OCI-LY7 (cell line): ENCODE data around the gene YBX2. TPM values are rescaled to one million over a fixed set of nuclear protein-coding genes. Genes with fewer than 3 reads are reported as not detected.

Experiments
- BruUV-seq: library from RNA; stranded (reverse); fragments of 400-500 nt; replicated peaks from 2 replicates; lab custom pipeline; 2021; lab: Mats Ljungman, UMichigan
- CTCF ChIA-PET: fragments of 300-600 bp; sonication (Branson Sonifier 250); formaldehyde crosslinking; loops from one replicate; lab custom pipeline; 2022; ENCODE audit warnings: antibody characterized with exemption; ENCODE audit not compliant: unreplicated experiment; lab: Charles Lee
- POLR2A ChIA-PET: fragments of 300-600 bp; sonication (Branson Sonifier 250); formaldehyde crosslinking; loops from one replicate; lab custom pipeline; 2022; ENCODE audit warnings: antibody characterized with exemption; lab: Charles Lee
- DNase-seq: peaks from one replicate; pipeline ENCODE4 v3.0.0-alpha.2; 2015; ENCODE audit warnings: low spot score
- H2AFZ ChIP-seq: fragments of 200-600 bp; sonication (generic), shearing (Covaris generic); 2 replicates; pipeline ENCODE4 v1.6.1; 2014; ENCODE audit warnings: mild to moderate bottlenecking, antibody characterized with exemption, low read length, moderate library complexity
- H3K27ac ChIP-seq: fragments of 200-600 bp; sonication (generic); 2 replicates; pipeline ENCODE4 v1.5.1; 2014; ENCODE audit warnings: mixed run types, low read depth, mild to moderate bottlenecking, moderate library complexity, low read length, inconsistent platforms; ENCODE audit not compliant: poor library complexity, severe bottlenecking
- H3K36me3 ChIP-seq: fragments of 200-600 bp; sonication (generic); 2 replicates; pipeline ENCODE4 v1.6.1; 2014; ENCODE audit warnings: mild to moderate bottlenecking, antibody characterized with exemption, low read length, moderate library complexity, mixed read lengths; ENCODE audit not compliant: insufficient read depth
- H3K4me1 ChIP-seq: fragments of 200-600 bp; sonication (generic); 2 replicates; pipeline ENCODE4 v1.5.1; 2014; ENCODE audit warnings: mild to moderate bottlenecking, low read length; ENCODE audit not compliant: insufficient read depth, poor library complexity, severe bottlenecking
- H3K4me2 ChIP-seq: fragments of 200-600 bp; sonication (generic); 2 replicates; pipeline ENCODE4 v1.6.1; 2014; ENCODE audit warnings: mild to moderate bottlenecking, low read length
- H3K4me3 ChIP-seq: fragments of 200-600 bp; sonication (generic); 2 replicates; pipeline ENCODE4 v1.5.1; 2014; ENCODE audit warnings: mild to moderate bottlenecking, low read depth, low read length; ENCODE audit not compliant: poor library complexity, severe bottlenecking
- H3K79me2 ChIP-seq: fragments of 200-600 bp; sonication (generic); 2 replicates; pipeline ENCODE4 v1.6.1; 2016; ENCODE audit warnings: low read depth, mild to moderate bottlenecking, low read length, moderate library complexity, mixed read lengths; ENCODE audit not compliant: insufficient read depth
- H3K9me2 ChIP-seq: fragments of 200-600 bp; sonication (generic); 2 replicates; pipeline ENCODE4 v1.6.1; 2016; ENCODE audit warnings: mild to moderate bottlenecking, low read length, mixed read lengths; ENCODE audit not compliant: insufficient read depth
- H3K9me3 ChIP-seq: fragments of 200-600 bp; sonication (generic); 2 replicates; pipeline ENCODE4 v1.6.1; 2014; ENCODE audit warnings: mild to moderate bottlenecking, mixed run types, low read length, mixed read lengths
- H4K20me1 ChIP-seq: fragments of 200-600 bp; sonication (generic); 2 replicates; pipeline ENCODE4 v1.6.1; 2014; ENCODE audit warnings: mild to moderate bottlenecking, antibody characterized with exemption, low read length, moderate library complexity, mixed read lengths; ENCODE audit not compliant: insufficient read depth
- EZH2phosphoT487 ChIP-seq: fragments of 200-600 bp; sonication (generic); IDR thresholded peaks from 2 replicates; pipeline ENCODE4 v1.6.1; 2018; ENCODE audit warnings: low read depth, borderline replicate concordance, mild to moderate bottlenecking, mixed run types, antibody characterized with exemption, low read length, moderate library complexity, mixed read lengths
- intact Hi-C: fragments of 100-400 bp; cut with micrococcal nuclease; formaldehyde crosslinking; loops from one replicate; pipeline ENCODE4 v1.10.0; 2022; ENCODE audit not compliant: unreplicated experiment
- total RNA-seq, 2 experiments: library from RNA; depleted of rRNA in 1 of 2; stranded (reverse); fragments of >200 nt in 1 of 2; shearing (Covaris generic) in 1 of 2; gene quantifications; 2 replicates each; pipeline ENCODE4 v1.2.3, GENCODE V29; 2014 to 2022
- TF ChIP-seq, protein P1 (sequence below): fragments of 200-600 bp; sonication (generic); conservative IDR thresholded peaks from 2 replicates; pipeline ENCODE4 v1.5.1; 2014; ENCODE audit warnings: mild to moderate bottlenecking, antibody characterized with exemption, low read length, moderate library complexity, mixed read lengths

Gene YBX2
- total RNA-seq, 2 experiments from 2014 or later, result 6.7 to 9.8 TPM

DNA sequence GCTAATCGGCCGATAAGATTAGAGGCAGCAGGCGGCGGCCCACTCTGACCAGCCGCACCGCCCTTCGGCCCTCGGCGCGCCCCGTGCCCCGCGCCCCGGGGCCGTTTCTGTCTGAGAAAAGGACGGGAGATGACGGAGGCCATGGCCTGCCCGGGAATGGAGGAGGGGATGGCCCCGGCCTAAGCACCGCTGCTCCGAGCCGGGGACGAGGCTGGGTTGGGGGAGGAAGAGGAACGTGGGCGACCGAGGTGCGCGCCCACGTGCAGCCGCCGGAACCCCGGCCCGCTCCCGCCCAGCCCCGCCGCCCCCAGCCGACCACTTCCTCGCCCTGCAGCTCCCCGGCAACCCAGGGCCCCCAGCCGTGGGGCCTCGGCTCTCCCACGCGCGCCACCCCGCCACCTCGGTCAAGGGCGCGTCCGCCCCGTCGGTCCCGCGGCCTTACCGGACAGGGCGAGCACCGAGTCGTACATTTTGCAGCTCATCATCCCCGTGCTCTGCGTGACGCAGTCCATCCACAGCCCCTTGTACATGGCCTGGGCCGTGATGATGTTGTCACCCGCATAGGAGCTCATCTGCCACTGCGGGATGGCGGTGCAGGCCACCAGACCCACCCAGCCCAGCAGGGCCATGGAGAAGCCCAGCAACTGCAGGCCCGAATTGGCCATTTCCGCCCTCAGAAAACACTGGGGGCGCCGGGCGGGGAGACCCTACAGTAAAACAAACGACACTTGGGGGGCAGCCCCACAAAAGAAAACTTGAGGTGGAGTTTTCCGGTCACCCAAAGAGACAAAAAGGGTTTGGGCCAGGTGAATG, 32.9 kb downstream of the YBX2 start:
- BruUV-seq, result no TSS peak
- H3K27ac ChIP-seq, result no peak overlapping the region

DNA sequence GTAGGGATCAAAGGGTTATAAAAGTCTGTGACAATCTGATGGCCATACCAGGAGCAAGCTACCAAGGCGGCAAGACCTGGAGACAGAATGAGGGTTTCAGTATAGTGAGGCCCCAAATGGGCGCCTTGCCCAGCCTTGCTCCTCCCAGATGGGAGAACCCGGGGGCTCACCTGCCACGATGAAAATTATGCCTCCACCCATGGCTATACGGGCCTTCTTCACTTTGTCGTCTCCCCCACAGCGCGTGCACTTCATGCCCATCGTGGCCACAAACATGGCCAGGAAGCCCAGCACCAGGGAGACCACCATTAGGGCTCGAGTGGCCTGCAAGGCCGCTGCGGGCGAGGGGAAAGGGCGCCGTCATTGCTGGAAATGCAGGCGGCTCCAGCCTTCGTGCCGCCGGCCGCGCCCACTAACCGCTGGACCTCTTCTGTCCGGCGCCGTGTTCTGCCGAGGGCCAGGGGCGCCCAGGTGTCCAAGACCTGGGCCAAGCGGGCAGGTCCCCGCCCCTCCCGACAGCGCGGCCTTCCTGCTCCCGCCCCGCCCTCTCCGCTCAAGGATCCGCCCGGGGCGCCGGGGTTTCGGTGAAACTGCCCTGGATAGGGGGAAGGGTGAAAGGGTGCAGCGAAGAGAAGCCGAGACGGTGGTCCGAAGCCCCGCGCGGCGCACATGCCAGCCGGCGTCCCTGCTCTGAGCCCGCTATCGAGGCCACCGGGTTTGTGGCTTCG, 33.6 kb downstream of the YBX2 start:
- Histone ChIP-seq H3K4me2 (no peak overlapping the region; the same call in 1 of the 2 replicates), H3K9me3 (no peaks in the 10 kb centered on the region), H3K4me3 (no peak overlapping the region), H3K4me1 (peaks cover 17% of the 10 kb centered on the region), H2AFZ (no peak overlapping the region), H3K79me2 (no peaks in the 10 kb centered on the region), H3K36me3 (peaks cover 32% of the 10 kb centered on the region), H3K27ac (no peak overlapping the region), H4K20me1 (no peaks in the 10 kb centered on the region), H3K9me2 (no peaks in the 10 kb centered on the region)
- ChIA-PET POLR2A (no interaction called here), CTCF (no interaction called here)
- BruUV-seq, result no TSS peak
- TF ChIP-seq, protein P1, sequence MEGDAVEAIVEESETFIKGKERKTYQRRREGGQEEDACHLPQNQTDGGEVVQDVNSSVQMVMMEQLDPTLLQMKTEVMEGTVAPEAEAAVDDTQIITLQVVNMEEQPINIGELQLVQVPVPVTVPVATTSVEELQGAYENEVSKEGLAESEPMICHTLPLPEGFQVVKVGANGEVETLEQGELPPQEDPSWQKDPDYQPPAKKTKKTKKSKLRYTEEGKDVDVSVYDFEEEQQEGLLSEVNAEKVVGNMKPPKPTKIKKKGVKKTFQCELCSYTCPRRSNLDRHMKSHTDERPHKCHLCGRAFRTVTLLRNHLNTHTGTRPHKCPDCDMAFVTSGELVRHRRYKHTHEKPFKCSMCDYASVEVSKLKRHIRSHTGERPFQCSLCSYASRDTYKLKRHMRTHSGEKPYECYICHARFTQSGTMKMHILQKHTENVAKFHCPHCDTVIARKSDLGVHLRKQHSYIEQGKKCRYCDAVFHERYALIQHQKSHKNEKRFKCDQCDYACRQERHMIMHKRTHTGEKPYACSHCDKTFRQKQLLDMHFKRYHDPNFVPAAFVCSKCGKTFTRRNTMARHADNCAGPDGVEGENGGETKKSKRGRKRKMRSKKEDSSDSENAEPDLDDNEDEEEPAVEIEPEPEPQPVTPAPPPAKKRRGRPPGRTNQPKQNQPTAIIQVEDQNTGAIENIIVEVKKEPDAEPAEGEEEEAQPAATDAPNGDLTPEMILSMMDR, result no peak
- no peak for TF ChIP-seq EZH2phosphoT487
- no peak for DNase-seq
- intact Hi-C loops, result no loop called here

More for the DNA sequence above, 32.9 kb downstream of the YBX2 start:
- CTCF ChIA-PET, result no interaction called here
- DNase-seq, result no peak
- TF ChIP-seq, protein P1, result no peak
- TF ChIP-seq EZH2phosphoT487, result no peak
- H3K4me3 ChIP-seq, result no peak overlapping the region
- intact Hi-C loops, result no loop called here
- H3K36me3 ChIP-seq, result peaks cover 24% of the 10 kb centered on the region
- H3K79me2 ChIP-seq, result no peaks in the 10 kb centered on the region
- H2AFZ ChIP-seq, result no peak overlapping the region
- POLR2A ChIA-PET, result interaction anchor here (0.6 kb wide), 1 partner anchor 274 kb away, joined by 3 read pairs; no protein-coding TSS in a partner anchor
- peaks cover 17% of the 10 kb centered on the region for H3K4me1 ChIP-seq
- H3K9me3 ChIP-seq, result no peaks in the 10 kb centered on the region
- no peak overlapping the region; the same call in 1 of the 2 replicates for H3K4me2 ChIP-seq
- no peaks in the 10 kb centered on the region for H4K20me1 ChIP-seq
- H3K9me2 ChIP-seq, result no peaks in the 10 kb centered on the region
